Measurements from ENCODE around the gene CDK8. TPM values are rescaled to one million over a fixed set of nuclear protein-coding genes. Genes with fewer than 3 reads are reported as not detected.

Gene CDK8
- total RNA-seq, 4 donors from 2014 or later: 9.4 to 11.0 (median 10.3) TPM

DNA sequence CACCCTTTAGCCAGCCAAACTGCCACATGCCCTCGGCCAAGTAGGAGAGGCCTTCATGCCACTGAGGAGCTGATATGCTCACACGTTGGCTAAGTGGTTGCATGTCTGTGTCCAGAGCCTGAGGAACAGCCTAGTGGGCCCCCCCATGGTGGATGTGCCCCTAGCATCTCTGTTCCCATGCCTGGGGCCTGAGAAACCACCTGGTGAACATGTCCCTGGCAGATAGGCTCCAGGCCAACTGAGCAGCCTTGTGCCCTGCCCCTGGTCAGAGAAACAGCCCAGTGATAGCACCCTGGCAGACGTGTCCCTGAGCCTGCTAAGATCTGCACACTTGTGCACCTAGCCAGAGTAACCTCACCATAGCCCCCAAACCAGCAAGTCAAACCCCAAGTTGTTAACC lies 181.7 kb downstream of the CDK8 start:
- H3K4me3 ChIP-seq: no peak overlapping the region
- DNase-seq: no peak
- no peak overlapping the region for H3K27ac ChIP-seq
- H3K4me1 ChIP-seq: no peaks in the 10 kb centered on the region
- no peaks in the 10 kb centered on the region for H3K27me3 ChIP-seq
- H3K36me3 ChIP-seq: no peaks in the 10 kb centered on the region
- TF ChIP-seq POLR2A (IDR thresholded peaks at IDR 0.05): no peak
- TF ChIP-seq, protein P1, sequence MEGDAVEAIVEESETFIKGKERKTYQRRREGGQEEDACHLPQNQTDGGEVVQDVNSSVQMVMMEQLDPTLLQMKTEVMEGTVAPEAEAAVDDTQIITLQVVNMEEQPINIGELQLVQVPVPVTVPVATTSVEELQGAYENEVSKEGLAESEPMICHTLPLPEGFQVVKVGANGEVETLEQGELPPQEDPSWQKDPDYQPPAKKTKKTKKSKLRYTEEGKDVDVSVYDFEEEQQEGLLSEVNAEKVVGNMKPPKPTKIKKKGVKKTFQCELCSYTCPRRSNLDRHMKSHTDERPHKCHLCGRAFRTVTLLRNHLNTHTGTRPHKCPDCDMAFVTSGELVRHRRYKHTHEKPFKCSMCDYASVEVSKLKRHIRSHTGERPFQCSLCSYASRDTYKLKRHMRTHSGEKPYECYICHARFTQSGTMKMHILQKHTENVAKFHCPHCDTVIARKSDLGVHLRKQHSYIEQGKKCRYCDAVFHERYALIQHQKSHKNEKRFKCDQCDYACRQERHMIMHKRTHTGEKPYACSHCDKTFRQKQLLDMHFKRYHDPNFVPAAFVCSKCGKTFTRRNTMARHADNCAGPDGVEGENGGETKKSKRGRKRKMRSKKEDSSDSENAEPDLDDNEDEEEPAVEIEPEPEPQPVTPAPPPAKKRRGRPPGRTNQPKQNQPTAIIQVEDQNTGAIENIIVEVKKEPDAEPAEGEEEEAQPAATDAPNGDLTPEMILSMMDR (IDR thresholded peaks at IDR 0.05 in 4 of 5, conservative IDR thresholded peaks at IDR 0.05 in 1 of 5): no peak
- in situ Hi-C loops (cut with MboI; ENCODE audit: low sequenced_read_pairs in 4 of 4): no loop called here
- intact Hi-C loops (cut with DNase I; ENCODE audit: low total_unique reads): no loop called here
- H3K9me3 ChIP-seq: peaks cover 0 to 23% (median 3%) of the 10 kb centered on the region in 3 donors
- ATAC-seq: no peak

DNA sequence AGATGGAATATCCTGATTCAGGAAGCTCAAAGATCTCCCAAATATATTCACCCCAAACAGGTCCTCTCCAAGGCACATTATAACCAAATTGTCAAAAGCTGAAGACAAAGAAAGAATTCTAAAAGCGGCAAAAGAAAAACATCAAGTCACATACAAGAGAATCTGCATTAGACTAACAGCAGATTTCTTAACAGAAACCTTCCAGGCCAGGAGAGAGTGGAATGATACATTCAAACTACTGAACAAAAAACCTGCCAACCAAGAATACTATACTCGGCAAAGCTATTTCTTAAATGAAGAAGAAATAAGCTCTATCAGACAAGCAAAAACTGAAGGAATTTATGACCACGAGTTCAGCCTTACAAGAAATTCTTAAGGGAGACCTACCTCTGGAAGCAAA lies 183.0 kb downstream of the CDK8 start:
- peak overlapping the region in 1 of 4 donors; percentile 16 for H3K4me3 ChIP-seq
- in situ Hi-C loops (cut with MboI; ENCODE audit: low sequenced_read_pairs in 4 of 4): no loop called here
- intact Hi-C loops (cut with DNase I; ENCODE audit: low total_unique reads): no loop called here
- ATAC-seq (no peak), DNase-seq (no peak)
- H3K27ac ChIP-seq: no peak overlapping the region
- no peak for TF ChIP-seq POLR2A (IDR thresholded peaks at IDR 0.05)
- TF ChIP-seq, protein P1 (IDR thresholded peaks at IDR 0.05 in 4 of 5, conservative IDR thresholded peaks at IDR 0.05 in 1 of 5): no peak
- H3K4me1 ChIP-seq: no peaks in the 10 kb centered on the region
- H3K9me3 ChIP-seq: peaks cover 0 to 23% (median 3%) of the 10 kb centered on the region in 3 donors
- H3K36me3 ChIP-seq: no peaks in the 10 kb centered on the region
- H3K27me3 ChIP-seq: no peaks in the 10 kb centered on the region

DNA sequence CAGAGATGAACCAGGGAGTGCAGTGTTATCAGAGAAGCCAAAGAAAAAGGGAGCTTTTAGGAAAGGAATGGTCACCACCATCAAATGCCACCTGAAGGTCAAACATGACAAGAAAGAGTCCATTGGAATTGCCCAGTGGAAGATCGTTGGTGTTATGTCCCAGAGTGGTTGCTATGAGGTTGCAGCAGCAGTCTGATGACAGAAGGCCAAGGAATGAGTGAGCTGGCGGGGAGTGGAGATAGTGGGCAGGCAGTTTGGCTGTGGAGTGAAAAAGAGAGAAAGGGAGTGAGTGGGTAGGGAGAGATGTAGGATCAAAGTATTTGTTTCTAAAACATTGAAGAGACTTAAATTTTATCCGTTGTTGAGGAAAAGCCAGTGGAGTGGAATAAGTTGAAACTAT lies 186.2 kb downstream of the CDK8 start:
- Histone ChIP-seq H3K9me3 (peaks cover 0 to 23% (median 3%) of the 10 kb centered on the region in 3 donors), H3K36me3 (no peaks in the 10 kb centered on the region), H3K4me3 (no peak overlapping the region), H3K27ac (no peak overlapping the region), H3K27me3 (no peaks in the 10 kb centered on the region), H3K4me1 (no peaks in the 10 kb centered on the region)
- TF ChIP-seq, protein P1 (IDR thresholded peaks at IDR 0.05 in 4 of 5, conservative IDR thresholded peaks at IDR 0.05 in 1 of 5): no peak
- TF ChIP-seq POLR2A (IDR thresholded peaks at IDR 0.05): no peak
- intact Hi-C loops (cut with DNase I; ENCODE audit: low total_unique reads): no loop called here
- ATAC-seq: no peak
- in situ Hi-C loops (cut with MboI; ENCODE audit: low sequenced_read_pairs in 4 of 4): no loop called here
- no peak for DNase-seq

DNA sequence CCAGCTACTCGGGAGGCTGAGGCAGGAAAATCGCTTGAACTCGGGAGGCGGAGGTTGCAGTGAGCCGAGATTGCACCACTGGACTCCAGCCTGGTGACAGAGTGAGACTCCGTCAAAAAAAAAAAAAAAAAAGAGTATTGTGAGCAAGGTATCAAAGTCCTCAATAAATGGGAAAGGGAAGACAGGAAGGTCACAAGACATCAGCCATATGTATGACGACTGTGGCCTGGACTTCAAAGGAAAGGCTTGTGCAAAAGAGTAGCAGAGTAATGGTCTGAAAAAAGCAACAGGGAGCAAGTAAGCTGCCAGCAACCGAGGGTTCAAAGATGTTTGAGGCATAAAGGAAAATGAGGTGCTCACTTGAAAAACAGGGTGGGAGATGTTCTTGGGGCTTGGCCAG lies 187.5 kb downstream of the CDK8 start:
- H3K27me3 ChIP-seq: no peaks in the 10 kb centered on the region
- no peak for TF ChIP-seq POLR2A (IDR thresholded peaks at IDR 0.05)
- TF ChIP-seq, protein P1 (IDR thresholded peaks at IDR 0.05 in 4 of 5, conservative IDR thresholded peaks at IDR 0.05 in 1 of 5): no peak
- intact Hi-C loops (cut with DNase I; ENCODE audit: low total_unique reads) (no loop called here), in situ Hi-C loops (cut with MboI; ENCODE audit: low sequenced_read_pairs in 4 of 4) (no loop called here)
- no peaks in the 10 kb centered on the region for H3K36me3 ChIP-seq
- ATAC-seq (no peak), DNase-seq (no peak)
- H3K27ac ChIP-seq: no peak overlapping the region
- peaks cover 0 to 19% (median 0%) of the 10 kb centered on the region in 3 donors for H3K9me3 ChIP-seq
- H3K4me1 ChIP-seq: no peaks in the 10 kb centered on the region
- no peak overlapping the region for H3K4me3 ChIP-seq

DNA sequence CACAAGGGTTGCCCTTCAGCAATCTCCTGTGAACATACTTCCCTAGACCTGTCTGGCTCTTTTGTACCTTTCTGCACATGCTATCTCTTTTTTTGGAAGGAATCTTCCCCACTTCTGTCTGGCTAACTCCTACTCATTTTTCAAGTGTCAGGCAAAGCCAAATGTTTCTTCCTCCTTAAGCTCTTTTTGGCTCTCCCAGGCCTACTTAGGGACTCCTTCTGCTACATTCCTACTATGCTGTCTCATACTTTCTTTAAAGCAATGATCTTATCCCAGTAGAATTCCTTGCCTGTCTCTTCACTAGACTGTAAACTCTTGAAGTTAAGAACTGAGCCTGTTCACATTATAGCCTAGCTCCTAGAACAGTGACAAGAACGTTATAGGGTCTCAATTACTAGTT lies 188.6 kb downstream of the CDK8 start:
- DNase-seq: no peak
- Histone ChIP-seq H3K4me3 (no peak overlapping the region), H3K27ac (no peak overlapping the region), H3K36me3 (no peaks in the 10 kb centered on the region), H3K27me3 (no peaks in the 10 kb centered on the region), H3K9me3 (peaks cover 0 to 10% (median 0%) of the 10 kb centered on the region in 3 donors), H3K4me1 (no peaks in the 10 kb centered on the region)
- ATAC-seq: no peak
- intact Hi-C loops (cut with DNase I; ENCODE audit: low total_unique reads) (no loop called here), in situ Hi-C loops (cut with MboI; ENCODE audit: low sequenced_read_pairs in 4 of 4) (no loop called here)
- TF ChIP-seq, protein P1 (IDR thresholded peaks at IDR 0.05 in 4 of 5, conservative IDR thresholded peaks at IDR 0.05 in 1 of 5): no peak
- no peak for TF ChIP-seq POLR2A (IDR thresholded peaks at IDR 0.05)
